Spleen (tissue), 7 donors: ENCODE results near the gene ACSF3.

Experiments used
- CTCF ChIP-seq, 11 experiments: fragments of 200-600 bp in 7 of 11; fragments of 450-650 bp in 4 of 11; sonication (generic) in 4 of 11; IDR thresholded peaks in 8 of 11; conservative IDR thresholded peaks in 3 of 11; 1 replicate in 7 of 11; 2 replicates in 4 of 11; pipeline versions ENCODE4 v1.4.0 to v1.8.0; 2016 to 2021; ENCODE audit warnings: antibody characterized with exemption in 11 of 11, inconsistent platforms in 4 of 11, mild to moderate bottlenecking in 1 of 11
- POLR2A ChIP-seq, 3 donors: fragments of 450-650 bp; IDR thresholded peaks; one replicate each; pipeline ENCODE4 v1.5.1; 2017; ENCODE audit warnings: antibody characterized with exemption in 3 of 3, mild to moderate bottlenecking in 1 of 3
- donor health status: DM: no; HTN: no; CAD: no; lungs with moderate emphysema.
- donor health status: DM: no; HTN: no; CAD: no.
- donor health status: DM: no; HTN: no; CAD: no.

- TF ChIP-seq POLR2A (IDR thresholded peaks at IDR 0.05) (no peak), CTCF (IDR thresholded peaks at IDR 0.05 in 8 of 11, conservative IDR thresholded peaks at IDR 0.05 in 3 of 11) (no peak)
Measured at GRCh38 chr16:89058812-89059211, 34.8 kb upstream of the ACSF3 start.
